ENCODE data around the gene ASB15. TPM values are rescaled to one million over a fixed set of nuclear protein-coding genes. Genes with fewer than 3 reads are reported as not detected.

Gene ASB15
- total RNA-seq, 1 donor from 2014 or later, result not detected

- no peak overlapping the region for H3K4me3 Mint-ChIP-seq (ENCODE audit: unreplicated experiment)
- no peaks in the 10 kb centered on the region for H3K27me3 Mint-ChIP-seq (ENCODE audit: unreplicated experiment)
- no peak for DNase-seq
- H3K36me3 Mint-ChIP-seq (ENCODE audit: unreplicated experiment), result no peaks in the 10 kb centered on the region
- TF ChIP-seq CTCF (IDR thresholded peaks at IDR 0.05; ENCODE audit: partially characterized antibody, unreplicated experiment), result no peak
- no peaks in the 10 kb centered on the region for H3K9me3 Mint-ChIP-seq (ENCODE audit: unreplicated experiment)
- no peak overlapping the region for H3K27ac Mint-ChIP-seq (ENCODE audit: unreplicated experiment)
- peaks cover 18% of the 10 kb centered on the region for H3K4me1 Mint-ChIP-seq (ENCODE audit: low read depth, unreplicated experiment)
Observed at GRCh38 chr7:123639631-123640030, 38.0 kb downstream of the ASB15 start.

GRCh38 chr7:123640583-123640982 lies 39.0 kb downstream of the ASB15 start:
- Mint-ChIP-seq H3K27me3 (ENCODE audit: unreplicated experiment) (no peaks in the 10 kb centered on the region), H3K4me1 (ENCODE audit: low read depth, unreplicated experiment) (peaks cover 19% of the 10 kb centered on the region), H3K9me3 (ENCODE audit: unreplicated experiment) (no peaks in the 10 kb centered on the region), H3K4me3 (ENCODE audit: unreplicated experiment) (no peak overlapping the region), H3K27ac (ENCODE audit: unreplicated experiment) (no peak overlapping the region), H3K36me3 (ENCODE audit: unreplicated experiment) (no peaks in the 10 kb centered on the region)
- DNase-seq, result no peak
- TF ChIP-seq CTCF (IDR thresholded peaks at IDR 0.05; ENCODE audit: partially characterized antibody, unreplicated experiment), result no peak

- Mint-ChIP-seq H3K4me1 (ENCODE audit: low read depth, unreplicated experiment) (peaks cover 22% of the 10 kb centered on the region), H3K27ac (ENCODE audit: unreplicated experiment) (no peak overlapping the region), H3K4me3 (ENCODE audit: unreplicated experiment) (no peak overlapping the region), H3K27me3 (ENCODE audit: unreplicated experiment) (no peaks in the 10 kb centered on the region), H3K9me3 (ENCODE audit: unreplicated experiment) (no peaks in the 10 kb centered on the region), H3K36me3 (ENCODE audit: unreplicated experiment) (no peaks in the 10 kb centered on the region)
- DNase-seq, result no peak
- no peak for TF ChIP-seq CTCF (IDR thresholded peaks at IDR 0.05; ENCODE audit: partially characterized antibody, unreplicated experiment)
Observed at GRCh38 chr7:123641901-123642300, 40.3 kb downstream of the ASB15 start.

GRCh38 chr7:123643495-123644441 lies 42.1 kb downstream of the ASB15 start:
- DNase-seq, result no peak
- no peaks in the 10 kb centered on the region for H3K36me3 Mint-ChIP-seq (ENCODE audit: unreplicated experiment)
- TF ChIP-seq CTCF (IDR thresholded peaks at IDR 0.05; ENCODE audit: partially characterized antibody, unreplicated experiment), result no peak
- peaks cover 18% of the 10 kb centered on the region for H3K4me1 Mint-ChIP-seq (ENCODE audit: low read depth, unreplicated experiment)
- no peaks in the 10 kb centered on the region for H3K27me3 Mint-ChIP-seq (ENCODE audit: unreplicated experiment)
- H3K27ac Mint-ChIP-seq (ENCODE audit: unreplicated experiment), result no peak overlapping the region
- H3K9me3 Mint-ChIP-seq (ENCODE audit: unreplicated experiment), result no peaks in the 10 kb centered on the region
- no peak overlapping the region for H3K4me3 Mint-ChIP-seq (ENCODE audit: unreplicated experiment)

GRCh38 chr7:123645516-123645915 lies 43.9 kb downstream of the ASB15 start:
- no peak for TF ChIP-seq CTCF (IDR thresholded peaks at IDR 0.05; ENCODE audit: partially characterized antibody, unreplicated experiment)
- Mint-ChIP-seq H3K4me1 (ENCODE audit: low read depth, unreplicated experiment) (peaks cover 13% of the 10 kb centered on the region), H3K9me3 (ENCODE audit: unreplicated experiment) (no peaks in the 10 kb centered on the region), H3K27ac (ENCODE audit: unreplicated experiment) (no peak overlapping the region), H3K27me3 (ENCODE audit: unreplicated experiment) (no peaks in the 10 kb centered on the region), H3K36me3 (ENCODE audit: unreplicated experiment) (no peaks in the 10 kb centered on the region), H3K4me3 (ENCODE audit: unreplicated experiment) (no peak overlapping the region)
- no peak for DNase-seq

Measured in glutamatergic neuron (in vitro differentiated cells).